Thymus (tissue), 11 donors: ENCODE measurements around the gene CUX1. TPM values are rescaled to one million over a fixed set of nuclear protein-coding genes. Genes with fewer than 3 reads are reported as not detected.

Experiments used
- DNase-seq, 9 donors: peaks; one replicate each; pipeline ENCODE4 v3.0.0-alpha.2; 2013; ENCODE audit warnings: low spot score in 9 of 9, low read depth in 6 of 9, missing footprints in 1 of 9
- H3K27ac ChIP-seq, 2 donors: one replicate each; pipeline ENCODE4 v1.5.1; 2013; ENCODE audit warnings: control low read depth in 1 of 2, low read depth in 1 of 2, low read length in 1 of 2, mild to moderate bottlenecking in 1 of 2, moderate library complexity in 1 of 2
- H3K27me3 ChIP-seq, 2 donors: one replicate each; pipeline ENCODE4 v1.5.1; 2013; ENCODE audit warnings: low read length in 1 of 2; ENCODE audit not compliant: control insufficient read depth in 2 of 2, insufficient read depth in 1 of 2
- H3K36me3 ChIP-seq, 2 donors: one replicate each; pipeline ENCODE4 v1.5.1; 2013; ENCODE audit warnings: low read length in 1 of 2, mild to moderate bottlenecking in 1 of 2, moderate library complexity in 1 of 2; ENCODE audit not compliant: control insufficient read depth in 2 of 2, insufficient read depth in 2 of 2
- H3K4me1 ChIP-seq, 2 donors: one replicate each; pipeline ENCODE4 v1.5.1; 2013; ENCODE audit warnings: low read length in 2 of 2; ENCODE audit not compliant: control insufficient read depth in 2 of 2, insufficient read depth in 2 of 2
- H3K4me3 ChIP-seq, 2 donors: one replicate each; pipeline ENCODE4 v1.5.1; 2013; ENCODE audit warnings: low read length in 2 of 2, control low read depth in 1 of 2, mild to moderate bottlenecking in 1 of 2
- H3K9me3 ChIP-seq, 2 donors: one replicate each; pipeline ENCODE4 v1.5.1; 2013; ENCODE audit warnings: low read length in 1 of 2, mild to moderate bottlenecking in 1 of 2; ENCODE audit not compliant: control insufficient read depth in 2 of 2, insufficient read depth in 1 of 2
- WGBS: extraction: QIAGEN DNeasy Blood & Tissue Kit; methylation state at CpG from one replicate; pipeline ENCODE4 v1.1.7; 2013; 5-methylcytosine and 5-hydroxymethylcytosine counted together
- polyA plus RNA-seq: library from polyadenylated mRNA; stranded (reverse); fragments of 200-250 nt; gene quantifications from one replicate; pipeline ENCODE4 v1.2.3, GENCODE V29; 2013
- total RNA-seq: library from RNA; stranded (reverse); fragments of 120-200 nt; gene quantifications from one replicate; pipeline ENCODE4 v1.2.4, GENCODE V29; 2013
- donor health status: healthy.

Gene CUX1
- total and polyA plus RNA-seq, 2 donors: 27.8 to 35.0 TPM

DNA sequence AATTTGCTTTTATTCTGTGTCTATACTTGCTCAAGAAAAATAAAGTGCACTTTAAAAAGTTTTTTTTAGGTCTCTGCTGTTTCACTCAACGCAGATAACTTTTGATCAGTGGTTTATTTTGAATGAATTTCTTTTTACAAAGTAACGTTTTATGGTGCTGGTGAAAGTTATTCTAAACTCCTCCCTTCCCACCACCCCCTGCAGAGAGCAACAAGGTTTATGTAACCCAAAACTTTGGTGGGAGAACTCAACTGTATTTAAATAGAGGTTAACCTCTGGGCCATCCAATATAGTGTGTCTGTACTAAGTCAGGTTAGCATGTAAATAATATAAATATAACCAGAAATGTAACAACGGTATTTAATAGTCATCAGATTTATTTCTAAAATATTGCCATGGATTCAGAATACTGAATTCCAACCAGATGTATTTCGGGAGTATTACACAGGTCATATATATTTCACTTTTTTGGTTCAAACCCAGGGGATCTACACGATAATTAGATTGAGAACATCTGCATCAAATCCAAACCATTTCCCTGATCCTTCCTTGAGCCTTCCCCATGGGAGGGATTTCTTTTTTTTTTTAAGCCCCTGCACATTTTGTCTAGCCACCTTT, 3.9 kb upstream of the CUX1 start:
- Histone ChIP-seq H3K36me3 (no peaks in the 10 kb centered on the region), H3K27ac (no peak overlapping the region), H3K4me1 (peaks cover 3 to 19% of the 10 kb centered on the region in 2 donors), H3K4me3 (peak overlapping the region in 1 of 2 donors; percentile 98), H3K27me3 (peaks cover 2 to 10% of the 10 kb centered on the region in 2 donors), H3K9me3 (no peaks in the 10 kb centered on the region)
- 56% methylated on average over 5 of the region's 5 CpGs for WGBS
- DNase-seq: no peak

GRCh38 chr7:101814081-101814990, 3.1 kb upstream of the CUX1 start:
- H3K36me3 ChIP-seq: no peaks in the 10 kb centered on the region
- H3K4me1 ChIP-seq: peaks cover 9 to 24% of the 10 kb centered on the region in 2 donors
- peaks cover 2 to 10% of the 10 kb centered on the region in 2 donors for H3K27me3 ChIP-seq
- DNase-seq: peak in 5 of 9 donors; percentile 39 to 77 (median 60)
- H3K4me3 ChIP-seq: peak overlapping the region; percentile 74 to 98
- no peaks in the 10 kb centered on the region for H3K9me3 ChIP-seq
- WGBS: under 1% methylated on average over 74 of the region's 74 CpGs
- peak overlapping the region; percentile 10 to 80 for H3K27ac ChIP-seq

GRCh38 chr7:101814991-101815825, 2.2 kb upstream of the CUX1 start:
- WGBS: under 1% methylated on average over 88 of the region's 89 CpGs
- peaks cover 2 to 10% of the 10 kb centered on the region in 2 donors for H3K27me3 ChIP-seq
- H3K36me3 ChIP-seq: no peaks in the 10 kb centered on the region
- peak overlapping the region; percentile 74 to 98 for H3K4me3 ChIP-seq
- H3K4me1 ChIP-seq: peaks cover 9 to 24% of the 10 kb centered on the region in 2 donors
- peak overlapping the region; percentile 80 to 91 for H3K27ac ChIP-seq
- no peaks in the 10 kb centered on the region for H3K9me3 ChIP-seq
- peak in 5 of 9 donors; percentile 55 to 83 (median 75) for DNase-seq

DNA sequence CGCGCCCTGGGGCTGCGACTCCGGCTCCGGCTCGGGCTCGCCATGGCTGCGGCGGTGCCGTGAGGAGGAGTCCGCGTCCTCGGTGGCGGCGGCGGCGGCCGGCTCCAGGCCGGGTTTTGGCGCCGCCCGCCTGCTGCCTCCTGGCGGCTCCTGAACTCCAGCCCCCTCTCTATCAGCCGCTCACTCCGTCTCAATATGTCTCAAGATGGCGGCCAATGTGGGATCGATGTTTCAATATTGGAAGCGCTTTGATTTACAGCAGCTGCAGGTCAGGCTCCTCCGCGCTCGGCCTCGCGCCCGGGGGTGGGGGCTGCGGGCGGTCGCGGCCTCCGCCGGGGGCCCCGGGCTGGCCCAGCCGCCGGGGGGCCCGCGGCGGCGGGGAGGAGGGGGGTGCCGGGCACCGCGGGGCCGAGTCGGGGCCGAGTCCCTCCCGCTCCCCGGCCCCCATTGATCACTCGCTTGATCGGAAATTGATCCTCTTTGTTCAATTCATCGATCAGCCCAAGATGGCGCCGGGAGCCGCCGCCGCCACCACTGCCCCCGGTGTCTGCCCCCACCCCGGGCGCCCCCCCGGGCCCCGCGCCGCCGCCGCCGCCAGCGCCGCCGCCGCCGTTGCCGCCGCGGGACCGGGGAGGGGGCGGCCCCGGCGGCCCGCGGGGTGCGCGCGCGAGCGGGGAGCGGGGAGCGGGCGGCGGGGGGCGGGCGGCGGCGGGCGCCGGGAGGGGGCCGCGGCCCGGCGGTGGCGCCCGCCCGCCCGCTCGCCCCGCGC, 1.4 kb upstream of the CUX1 start:
- Histone ChIP-seq H3K27ac (peak overlapping the region in 1 of 2 donors; percentile 91), H3K27me3 (peaks cover 2 to 10% of the 10 kb centered on the region in 2 donors), H3K9me3 (no peaks in the 10 kb centered on the region), H3K4me1 (peaks cover 9 to 24% of the 10 kb centered on the region in 2 donors), H3K36me3 (no peaks in the 10 kb centered on the region), H3K4me3 (peak overlapping the region; percentile 48 to 98)
- DNase-seq: peak in 5 of 9 donors; percentile 44 to 89 (median 79)
- WGBS: under 1% methylated on average over 110 of the region's 113 CpGs

GRCh38 chr7:101816595-101817470, 593 bp upstream of the CUX1 start:
- peak in 2 of 9 donors; percentile 44 to 57 for DNase-seq
- H3K27me3 ChIP-seq: peaks cover 2 to 10% of the 10 kb centered on the region in 2 donors
- H3K4me1 ChIP-seq: peaks cover 9 to 24% of the 10 kb centered on the region in 2 donors
- peak overlapping the region; percentile 44 to 98 for H3K4me3 ChIP-seq
- WGBS: under 1% methylated on average over 130 of the region's 130 CpGs
- peak overlapping the region in 1 of 2 donors; percentile 52 for H3K27ac ChIP-seq
- no peaks in the 10 kb centered on the region for H3K36me3 ChIP-seq
- no peaks in the 10 kb centered on the region for H3K9me3 ChIP-seq

DNA sequence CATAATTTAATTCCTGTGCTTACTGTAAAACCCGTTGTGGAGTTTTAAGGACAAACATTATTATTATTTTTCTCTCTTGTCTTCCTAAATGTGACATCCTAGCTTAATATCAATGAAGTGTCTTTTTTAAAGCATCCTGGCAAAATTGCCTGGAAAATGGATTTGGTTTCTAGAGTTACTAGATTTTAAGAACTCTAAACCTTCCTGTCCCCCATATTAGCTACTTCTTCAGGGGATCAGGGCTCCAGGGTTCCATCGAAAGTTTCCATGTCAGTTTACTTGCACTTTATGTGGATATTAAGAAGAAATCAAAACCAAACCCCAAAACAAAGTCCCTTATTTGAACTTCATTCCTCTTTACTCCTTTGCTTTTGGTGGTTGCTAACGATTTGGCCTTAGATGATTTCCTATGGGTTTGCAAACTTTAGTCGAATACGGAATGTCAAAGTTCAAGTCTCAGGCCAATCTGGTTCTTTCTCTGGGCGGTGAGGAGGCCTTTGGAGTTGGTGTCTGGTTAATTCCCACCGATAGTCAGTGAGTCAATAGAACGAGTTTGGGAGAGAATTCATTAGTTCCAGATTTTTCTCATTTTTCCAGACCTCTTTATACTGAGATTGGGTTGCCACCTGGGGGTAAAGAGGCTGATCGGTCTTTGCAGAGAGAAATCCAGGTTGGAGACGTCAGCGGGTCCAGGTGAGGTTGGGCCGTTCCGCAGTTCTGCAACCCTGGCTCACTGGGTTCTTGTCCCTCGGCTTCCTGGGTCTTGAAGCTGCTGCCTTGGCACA, 1.1 kb downstream of the CUX1 start:
- Histone ChIP-seq H3K9me3 (no peaks in the 10 kb centered on the region), H3K27me3 (peaks cover 0 to 10% of the 10 kb centered on the region in 2 donors), H3K36me3 (no peaks in the 10 kb centered on the region), H3K4me3 (peak overlapping the region; percentile 56 to 98), H3K27ac (peak overlapping the region in 1 of 2 donors; percentile 13), H3K4me1 (peaks cover 9 to 24% of the 10 kb centered on the region in 2 donors)
- WGBS: 87% methylated on average over 14 of the region's 14 CpGs
- DNase-seq: no peak

DNA sequence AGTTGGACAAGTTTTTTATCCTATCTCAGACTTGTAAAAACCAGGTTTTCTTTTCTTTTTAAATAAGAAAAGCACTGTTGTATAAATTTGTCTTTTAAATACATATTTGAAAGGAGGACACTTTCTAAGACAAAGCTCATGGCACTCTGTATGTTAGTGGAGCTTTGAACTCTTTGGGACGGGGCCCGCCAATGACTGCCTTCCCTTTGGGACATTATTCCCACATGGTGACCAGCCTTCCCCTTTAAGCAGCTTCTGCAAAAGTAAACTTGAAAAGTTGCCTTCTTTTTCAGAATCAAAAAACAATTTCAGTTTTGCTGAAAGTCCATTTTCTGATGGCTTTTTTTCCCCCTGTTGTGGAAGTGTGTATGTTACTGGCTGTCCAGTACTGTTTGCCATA, 1.8 kb downstream of the CUX1 start:
- Histone ChIP-seq H3K9me3 (no peaks in the 10 kb centered on the region), H3K27me3 (peaks cover 0 to 10% of the 10 kb centered on the region in 2 donors), H3K27ac (no peak overlapping the region), H3K4me1 (peaks cover 9 to 23% of the 10 kb centered on the region in 2 donors), H3K36me3 (peaks cover 0 to under 1% of the 10 kb centered on the region in 2 donors), H3K4me3 (no peak overlapping the region)
- no peak for DNase-seq
- 97% methylated on average over 2 of the region's 2 CpGs for WGBS
